ENCODE results near the gene CMTM7. TPM values are rescaled to one million over a fixed set of nuclear protein-coding genes. Genes with fewer than 3 reads are reported as not detected.
"Not testable (repeated sequence)": the region's sequence is repeated elsewhere in the genome, so short reads cannot be mapped to it uniquely, and the experiment has no call there.

Gene CMTM7
- polyA plus RNA-seq, 1 donor = 10.9 TPM

DNA sequence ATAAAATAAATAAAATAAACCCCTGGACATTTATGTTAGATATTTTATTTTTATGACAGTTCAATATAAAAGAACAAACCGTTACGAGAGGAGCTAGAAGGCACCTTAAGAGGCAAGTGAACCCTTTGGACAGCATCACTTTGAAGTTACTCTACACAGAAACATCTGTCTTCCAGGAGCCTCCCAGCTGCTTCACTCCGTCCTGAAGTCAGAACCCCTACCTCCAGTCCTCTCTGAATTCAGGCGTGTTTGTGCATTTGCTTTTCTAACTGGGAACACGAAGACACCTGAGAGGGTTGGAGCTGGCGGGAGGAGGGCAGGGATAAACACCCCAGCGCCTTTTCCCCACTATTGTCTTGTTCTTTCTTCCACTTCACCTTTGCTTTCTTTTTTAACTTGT, 46.2 kb downstream of the CMTM7 start:
- Histone ChIP-seq H3K9me3 (ENCODE audit: control insufficient read depth, low read depth, low read length) (no peaks in the 10 kb centered on the region), H3K27me3 (ENCODE audit: control insufficient read depth, insufficient read depth, low read length) (no peaks in the 10 kb centered on the region), H3K36me3 (ENCODE audit: control insufficient read depth, insufficient read depth, low read length) (no peaks in the 10 kb centered on the region), H3K4me3 (ENCODE audit: low read length) (no peak overlapping the region), H3K27ac (ENCODE audit: low read length) (no peak overlapping the region), H3K4me1 (ENCODE audit: control insufficient read depth, insufficient read depth, low read length) (no peaks in the 10 kb centered on the region)
- no peak for DNase-seq
- WGBS (ENCODE audit: insufficient coverage, low lambda C conversion rate) = 90% methylated on average over 2 of the region's 7 CpGs

DNA sequence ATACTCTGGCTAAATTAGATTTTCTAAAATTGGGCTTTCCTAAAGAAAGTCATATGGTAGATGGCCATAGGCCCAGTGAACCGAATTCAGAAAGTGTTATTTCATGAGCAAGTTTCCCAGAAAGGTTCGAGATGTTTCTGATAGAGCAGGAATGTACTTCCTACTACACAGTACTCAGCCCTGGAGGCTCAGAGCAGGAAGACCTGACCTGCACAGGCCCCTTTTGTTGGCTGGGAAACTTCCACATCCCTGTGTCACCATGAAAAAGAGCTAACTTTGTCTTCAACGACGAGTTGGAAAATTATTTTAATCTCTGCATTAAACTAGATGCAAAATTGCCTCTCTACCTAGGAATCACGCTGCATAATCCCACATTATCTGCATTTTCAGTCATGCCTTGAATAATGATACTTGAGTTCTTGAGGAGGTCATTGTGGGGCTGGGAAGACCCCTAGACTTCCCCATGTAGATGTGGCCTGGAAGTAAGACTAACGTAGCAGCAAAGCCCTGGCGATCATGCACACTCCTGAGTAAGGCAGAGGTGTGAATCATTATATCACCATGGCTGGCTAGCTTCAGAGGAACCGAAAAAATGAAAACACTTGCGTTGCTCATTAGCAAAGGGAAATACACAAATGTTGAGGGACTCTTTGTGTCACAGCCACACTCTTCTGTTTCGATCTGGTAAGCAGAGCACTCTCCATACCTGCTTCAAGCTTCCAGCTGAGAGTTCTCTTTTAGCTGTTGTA, 47.1 kb downstream of the CMTM7 start:
- WGBS (ENCODE audit: insufficient coverage, low lambda C conversion rate) = 60% methylated on average over 1 of the region's 10 CpGs
- H3K27ac ChIP-seq (ENCODE audit: low read length) = no peak overlapping the region
- H3K36me3 ChIP-seq (ENCODE audit: control insufficient read depth, insufficient read depth, low read length) = no peaks in the 10 kb centered on the region
- no peaks in the 10 kb centered on the region for H3K9me3 ChIP-seq (ENCODE audit: control insufficient read depth, low read depth, low read length)
- no peak overlapping the region for H3K4me3 ChIP-seq (ENCODE audit: low read length)
- no peaks in the 10 kb centered on the region for H3K4me1 ChIP-seq (ENCODE audit: control insufficient read depth, insufficient read depth, low read length)
- H3K27me3 ChIP-seq (ENCODE audit: control insufficient read depth, insufficient read depth, low read length) = no peaks in the 10 kb centered on the region
- no peak for DNase-seq

DNA sequence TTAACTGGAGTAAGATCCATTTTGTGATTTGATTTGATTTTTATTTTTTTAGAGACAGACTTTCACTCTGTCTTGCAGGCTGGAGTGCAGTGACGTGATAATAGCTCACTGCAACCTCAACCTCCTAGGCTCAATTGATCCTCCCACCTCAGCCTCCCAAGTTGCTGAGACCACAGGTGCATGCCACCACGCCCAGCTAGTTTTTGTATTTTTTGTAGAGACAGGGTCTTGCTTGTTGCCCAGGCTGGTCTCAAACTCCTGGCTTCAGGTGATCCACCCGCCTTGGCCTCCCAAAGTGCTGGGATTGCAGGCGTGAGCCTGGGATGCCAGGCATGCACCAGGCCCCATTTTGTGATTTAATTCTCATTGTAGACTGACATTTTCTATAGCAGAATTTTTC, 47.8 kb downstream of the CMTM7 start:
- 100% methylated on average over 1 of the region's 4 CpGs for WGBS (ENCODE audit: insufficient coverage, low lambda C conversion rate)
- not testable (repeated sequence) for H3K9me3 ChIP-seq (ENCODE audit: control insufficient read depth, low read depth, low read length); H3K27ac ChIP-seq (ENCODE audit: low read length); H3K4me3 ChIP-seq (ENCODE audit: low read length); DNase-seq; H3K27me3 ChIP-seq (ENCODE audit: control insufficient read depth, insufficient read depth, low read length); H3K36me3 ChIP-seq (ENCODE audit: control insufficient read depth, insufficient read depth, low read length); H3K4me1 ChIP-seq (ENCODE audit: control insufficient read depth, insufficient read depth, low read length)

DNA sequence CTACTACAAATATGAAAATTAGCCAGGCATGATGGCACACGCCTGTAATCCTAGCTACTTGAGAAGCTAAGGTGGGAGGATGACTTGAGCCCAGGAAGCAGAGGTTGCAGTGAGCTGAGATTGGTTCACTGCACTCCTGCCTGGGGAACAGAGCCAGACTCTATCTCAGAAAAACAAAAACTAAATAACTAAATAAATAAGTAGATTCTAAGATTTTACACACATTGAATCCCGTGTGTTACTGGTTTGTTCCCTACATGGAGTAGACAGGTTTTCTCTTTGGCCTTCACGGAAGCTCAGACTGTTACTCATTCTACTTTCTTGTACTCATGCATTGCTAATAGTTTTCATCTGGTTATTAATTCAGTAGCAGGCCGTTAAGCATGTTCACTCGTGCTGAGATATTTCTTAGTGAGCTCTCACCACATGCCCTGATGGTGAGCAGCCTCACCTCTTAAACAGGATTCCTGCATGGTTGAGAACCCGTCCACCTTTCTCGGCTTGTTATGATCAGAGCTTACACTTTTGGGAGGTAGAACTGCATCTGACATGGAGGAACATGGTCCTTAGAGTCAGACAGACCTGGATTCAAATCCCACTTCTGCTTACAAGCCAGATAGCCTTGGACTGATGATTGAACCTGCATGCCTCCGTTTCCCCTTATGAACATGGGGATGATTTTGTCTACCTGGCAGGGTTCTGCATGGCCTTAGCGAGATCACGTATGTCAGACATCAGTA, 49.1 kb downstream of the CMTM7 start:
- 100% methylated on average over 2 of the region's 10 CpGs for WGBS (ENCODE audit: insufficient coverage, low lambda C conversion rate)
- Histone ChIP-seq H3K9me3 (ENCODE audit: control insufficient read depth, low read depth, low read length) (peaks cover 3% of the 10 kb centered on the region), H3K36me3 (ENCODE audit: control insufficient read depth, insufficient read depth, low read length) (no peaks in the 10 kb centered on the region), H3K4me1 (ENCODE audit: control insufficient read depth, insufficient read depth, low read length) (no peaks in the 10 kb centered on the region), H3K27me3 (ENCODE audit: control insufficient read depth, insufficient read depth, low read length) (no peaks in the 10 kb centered on the region), H3K27ac (ENCODE audit: low read length) (no peak overlapping the region), H3K4me3 (ENCODE audit: low read length) (no peak overlapping the region)
- no peak for DNase-seq

DNA sequence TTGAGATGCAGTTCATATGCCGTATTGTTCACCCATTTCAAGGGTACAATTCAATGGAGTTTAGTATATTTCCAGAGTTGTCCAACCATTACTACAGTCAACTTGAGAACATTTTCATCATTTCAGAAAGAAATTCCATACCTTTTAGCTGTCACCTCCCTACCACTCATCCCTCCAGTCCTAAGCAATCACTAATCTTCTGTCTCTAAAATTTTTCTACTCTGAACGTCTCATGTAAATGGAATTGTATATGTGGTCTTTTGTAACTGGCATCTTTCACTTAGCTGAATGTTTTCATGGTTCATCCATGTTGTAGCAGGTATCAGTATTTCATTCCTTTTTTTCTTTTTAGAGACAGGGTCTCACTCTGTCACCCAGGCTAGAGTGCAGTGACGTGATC, 51.1 kb downstream of the CMTM7 start:
- no peaks in the 10 kb centered on the region for H3K4me1 ChIP-seq (ENCODE audit: control insufficient read depth, insufficient read depth, low read length)
- WGBS (ENCODE audit: insufficient coverage, low lambda C conversion rate) = 100% methylated on average over 1 of the region's 3 CpGs
- H3K27ac ChIP-seq (ENCODE audit: low read length) = no peak overlapping the region
- peaks cover 3% of the 10 kb centered on the region for H3K9me3 ChIP-seq (ENCODE audit: control insufficient read depth, low read depth, low read length)
- no peaks in the 10 kb centered on the region for H3K36me3 ChIP-seq (ENCODE audit: control insufficient read depth, insufficient read depth, low read length)
- H3K27me3 ChIP-seq (ENCODE audit: control insufficient read depth, insufficient read depth, low read length) = no peaks in the 10 kb centered on the region
- no peak for DNase-seq
- no peak overlapping the region for H3K4me3 ChIP-seq (ENCODE audit: low read length)

DNA sequence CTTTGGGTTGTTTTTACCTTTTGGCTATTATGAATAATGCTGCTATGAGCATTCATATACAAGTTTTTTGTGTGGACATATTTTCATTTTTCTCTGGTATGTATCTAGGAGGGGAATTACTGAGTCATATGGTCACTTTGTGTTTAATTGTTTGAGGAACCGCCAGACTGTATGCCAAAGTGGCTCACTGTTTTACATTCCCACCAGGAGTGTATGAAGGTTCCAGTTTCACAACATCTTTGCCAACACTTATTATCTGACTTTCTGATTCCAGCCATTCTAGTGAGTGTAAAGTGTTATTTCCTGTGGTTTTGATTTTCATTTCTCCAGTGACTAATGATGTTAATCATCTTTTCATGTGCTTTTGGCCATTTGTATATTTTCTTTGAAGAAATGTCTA, 51.8 kb downstream of the CMTM7 start:
- no peak overlapping the region for H3K27ac ChIP-seq (ENCODE audit: low read length)
- no peaks in the 10 kb centered on the region for H3K4me1 ChIP-seq (ENCODE audit: control insufficient read depth, insufficient read depth, low read length)
- no CpG with 5 or more reads among the region's 1 CpG for WGBS (ENCODE audit: insufficient coverage, low lambda C conversion rate)
- no peaks in the 10 kb centered on the region for H3K36me3 ChIP-seq (ENCODE audit: control insufficient read depth, insufficient read depth, low read length)
- H3K9me3 ChIP-seq (ENCODE audit: control insufficient read depth, low read depth, low read length) = peaks cover 3% of the 10 kb centered on the region
- no peak overlapping the region for H3K4me3 ChIP-seq (ENCODE audit: low read length)
- DNase-seq = no peak
- H3K27me3 ChIP-seq (ENCODE audit: control insufficient read depth, insufficient read depth, low read length) = no peaks in the 10 kb centered on the region

DNA sequence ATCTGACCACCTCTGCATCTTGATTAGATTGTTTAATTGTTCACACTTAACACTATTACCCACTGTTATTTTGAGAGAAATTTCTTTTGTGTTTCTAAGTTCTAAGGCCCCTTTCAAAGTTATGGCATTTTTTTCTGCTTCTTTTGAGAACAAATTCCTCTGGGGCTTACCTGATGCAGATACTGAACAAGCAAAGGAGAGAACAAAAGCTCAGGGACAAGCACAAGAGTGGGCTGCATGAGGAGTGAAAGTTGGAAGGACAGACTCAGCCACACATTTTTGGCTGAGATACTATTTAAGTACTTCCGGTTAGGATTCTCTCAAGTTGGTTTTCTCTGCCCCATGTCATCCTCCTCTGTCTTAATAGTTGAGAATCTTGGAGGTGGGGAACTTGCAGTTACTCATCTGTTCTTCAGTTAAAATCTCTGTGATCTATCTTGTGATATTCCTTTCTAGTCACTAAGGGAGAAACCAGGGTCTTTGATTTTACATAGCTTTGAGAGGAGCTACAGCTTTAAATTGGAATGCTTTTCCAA, 56.3 kb downstream of the CMTM7 start:
- no CpG with 5 or more reads among the region's 1 CpG for WGBS (ENCODE audit: insufficient coverage, low lambda C conversion rate)
- no peaks in the 10 kb centered on the region for H3K4me1 ChIP-seq (ENCODE audit: control insufficient read depth, insufficient read depth, low read length)
- no peak for DNase-seq
- peaks cover 3% of the 10 kb centered on the region for H3K9me3 ChIP-seq (ENCODE audit: control insufficient read depth, low read depth, low read length)
- H3K27me3 ChIP-seq (ENCODE audit: control insufficient read depth, insufficient read depth, low read length) = no peaks in the 10 kb centered on the region
- H3K36me3 ChIP-seq (ENCODE audit: control insufficient read depth, insufficient read depth, low read length) = peaks cover 11% of the 10 kb centered on the region
- H3K4me3 ChIP-seq (ENCODE audit: low read length) = no peak overlapping the region
- no peak overlapping the region for H3K27ac ChIP-seq (ENCODE audit: low read length)

DNA sequence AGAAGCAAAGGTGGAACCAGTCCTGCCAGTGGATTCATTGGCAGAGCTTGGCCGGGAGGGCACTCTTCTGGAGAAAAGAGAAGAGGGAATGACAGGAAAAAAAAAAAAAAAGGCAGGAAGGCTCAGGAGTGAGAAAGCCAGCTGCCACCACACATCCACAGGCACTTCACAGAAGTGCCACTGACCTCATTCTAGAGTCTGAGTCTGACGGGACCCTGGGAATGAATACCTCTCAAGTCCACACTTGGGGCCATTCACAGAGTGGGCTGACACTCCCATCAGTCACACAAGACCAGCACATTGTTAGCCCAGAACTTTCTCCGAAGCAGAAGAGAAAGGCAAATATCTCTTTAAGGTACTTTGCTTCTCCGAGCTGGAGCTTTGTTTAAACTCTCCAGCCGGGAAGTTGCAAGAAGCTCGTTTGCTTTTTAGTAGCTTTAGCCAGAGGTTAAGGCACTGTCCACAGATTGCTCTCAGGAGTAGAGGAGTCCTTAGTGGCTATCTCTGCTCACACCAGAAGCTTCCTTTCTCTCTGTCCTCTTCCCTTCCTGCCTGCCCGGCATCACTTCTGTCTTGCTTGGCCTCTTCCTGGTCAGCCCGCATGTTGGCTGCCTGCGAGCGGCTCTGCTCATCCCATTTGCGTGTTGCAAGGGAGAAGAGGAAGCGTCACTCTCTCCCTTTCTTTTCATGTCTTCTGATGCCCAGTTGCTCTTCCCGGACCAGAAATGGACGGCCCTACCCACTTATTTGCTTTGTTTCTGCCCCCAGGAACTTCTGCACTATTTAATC, 57.2 kb downstream of the CMTM7 start:
- DNase-seq = no peak
- H3K9me3 ChIP-seq (ENCODE audit: control insufficient read depth, low read depth, low read length) = peaks cover 3% of the 10 kb centered on the region
- no peaks in the 10 kb centered on the region for H3K27me3 ChIP-seq (ENCODE audit: control insufficient read depth, insufficient read depth, low read length)
- H3K4me1 ChIP-seq (ENCODE audit: control insufficient read depth, insufficient read depth, low read length) = no peaks in the 10 kb centered on the region
- H3K27ac ChIP-seq (ENCODE audit: low read length) = no peak overlapping the region
- 100% methylated on average over 1 of the region's 14 CpGs for WGBS (ENCODE audit: insufficient coverage, low lambda C conversion rate)
- H3K36me3 ChIP-seq (ENCODE audit: control insufficient read depth, insufficient read depth, low read length) = peaks cover 11% of the 10 kb centered on the region
- H3K4me3 ChIP-seq (ENCODE audit: low read length) = no peak overlapping the region

DNA sequence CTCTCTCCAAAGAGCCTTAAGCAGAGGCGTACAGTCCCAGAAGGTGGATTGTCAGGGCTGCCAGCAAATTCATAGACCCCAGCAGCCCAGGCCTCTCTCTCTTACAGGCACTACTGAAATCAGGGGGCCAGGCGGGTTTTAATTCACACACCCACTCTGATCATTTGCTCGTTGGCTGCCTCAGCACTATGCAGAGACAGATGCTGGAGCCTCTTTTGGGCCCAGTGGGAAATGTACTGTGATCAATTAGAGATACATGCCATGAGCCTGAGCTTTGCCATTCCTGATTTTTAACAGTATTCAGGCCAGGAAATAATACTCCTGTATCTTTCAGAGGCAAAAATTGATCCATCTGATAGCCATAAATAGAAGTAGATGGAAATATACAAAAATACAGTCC, 58.0 kb downstream of the CMTM7 start:
- peaks cover 3% of the 10 kb centered on the region for H3K9me3 ChIP-seq (ENCODE audit: control insufficient read depth, low read depth, low read length)
- DNase-seq = no peak
- H3K4me3 ChIP-seq (ENCODE audit: low read length) = no peak overlapping the region
- H3K36me3 ChIP-seq (ENCODE audit: control insufficient read depth, insufficient read depth, low read length) = peaks cover 11% of the 10 kb centered on the region
- WGBS (ENCODE audit: insufficient coverage, low lambda C conversion rate) = no CpG with 5 or more reads among the region's 3 CpGs
- H3K4me1 ChIP-seq (ENCODE audit: control insufficient read depth, insufficient read depth, low read length) = no peaks in the 10 kb centered on the region
- no peak overlapping the region for H3K27ac ChIP-seq (ENCODE audit: low read length)
- no peaks in the 10 kb centered on the region for H3K27me3 ChIP-seq (ENCODE audit: control insufficient read depth, insufficient read depth, low read length)

DNA sequence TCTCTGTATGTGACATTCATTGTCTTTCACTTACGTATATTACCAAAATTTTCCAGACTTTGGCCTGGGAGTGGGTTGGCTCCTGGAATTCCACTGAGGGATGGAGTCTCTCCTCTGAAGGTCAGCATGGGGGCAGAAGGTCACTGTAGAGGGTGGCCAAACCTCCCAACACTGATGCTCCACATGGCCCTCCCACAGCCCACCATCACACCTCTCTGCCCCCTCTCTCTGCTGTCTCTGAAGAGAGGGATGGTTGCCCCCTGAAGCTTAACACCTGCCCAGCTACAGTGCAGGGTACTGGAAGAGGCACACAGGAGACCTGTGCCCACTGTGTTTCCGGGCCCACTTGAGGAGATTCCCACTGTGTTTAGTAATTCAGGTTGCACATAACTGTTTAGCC, 58.8 kb downstream of the CMTM7 start:
- Histone ChIP-seq H3K27me3 (ENCODE audit: control insufficient read depth, insufficient read depth, low read length) (no peaks in the 10 kb centered on the region), H3K27ac (ENCODE audit: low read length) (no peak overlapping the region), H3K9me3 (ENCODE audit: control insufficient read depth, low read depth, low read length) (peaks cover 2% of the 10 kb centered on the region), H3K4me3 (ENCODE audit: low read length) (no peak overlapping the region), H3K36me3 (ENCODE audit: control insufficient read depth, insufficient read depth, low read length) (peaks cover 11% of the 10 kb centered on the region), H3K4me1 (ENCODE audit: control insufficient read depth, insufficient read depth, low read length) (peaks cover 2% of the 10 kb centered on the region)
- no peak for DNase-seq
- WGBS (ENCODE audit: insufficient coverage, low lambda C conversion rate) = no CpG with 5 or more reads among the region's 2 CpGs

Measured in large intestine (tissue), 3 donors.